ENCODE measurements around the gene TREX2. TPM values are rescaled to one million over a fixed set of nuclear protein-coding genes. Genes with fewer than 3 reads are reported as not detected.
A peak's percentile ranks its signal among the peaks of the same experiment; 100 is the strongest.

TREX2 gene
- total and polyA plus RNA-seq, 2 of the 4 experiments (the other 2 are of a cell fraction), result 0.36 to 0.84 TPM

- POLR2A ChIA-PET (ENCODE audit: unreplicated experiment), result no interaction called here
Measured at GRCh38 chrX:153490217-153490930, 44.5 kb upstream of the TREX2 start.

More at GRCh38 chrX:153490217-153490930, 44.5 kb upstream of the TREX2 start:
- no peak for DNase-seq
- H3K56ac ChIP-seq (ENCODE audit: extremely low read depth, insufficient read depth, low read length), result no peak overlapping the region
- no peaks in the 10 kb centered on the region for H3K27me3 ChIP-seq (ENCODE audit: control insufficient read depth, insufficient read depth, low read length)
- peak overlapping the region; percentile 39; the same call in 1 of the 2 replicates for H4K5ac ChIP-seq (ENCODE audit: low read depth, low read length)
- H2AK5ac ChIP-seq (ENCODE audit: low read depth, low read length), result peak overlapping the region; percentile 0; the same call in 1 of the 2 replicates
- H3K4me1 ChIP-seq (ENCODE audit: control insufficient read depth, insufficient read depth, low read length), result peaks cover 32% of the 10 kb centered on the region
- no peaks in the 10 kb centered on the region for H3K36me3 ChIP-seq (ENCODE audit: control insufficient read depth, insufficient read depth, low read length)
- H3K14ac ChIP-seq (replicated peaks; ENCODE audit: low read depth, low read length), result no peak overlapping the region
- WGBS, 2 experiments (ENCODE audit: extremely low coverage in 2 of 2, insufficient read length in 1 of 2), result 91% methylated on average over 8 of the region's 20 CpGs; no CpG with 5 or more reads in 1 of the 2 experiments
- in situ Hi-C loops (cut with MboI; ENCODE audit: low sequenced_read_pairs), result no loop called here
- 0 out of 4 replicates have a peak overlapping the region, but pooled peaks of 1 of the 2 experiments have one; percentile 33 for H4K8ac ChIP-seq (ENCODE audit: low read depth in 2 of 2, low read length in 2 of 2)
- H4K20me1 ChIP-seq (ENCODE audit: insufficient read depth, low read length), result no peaks in the 10 kb centered on the region
- H3K27ac ChIP-seq (ENCODE audit: insufficient read depth, low read length), result no peak overlapping the region
- no peak for ATAC-seq (ENCODE audit: low read depth)
- H3K79me1 ChIP-seq (ENCODE audit: low read depth in 1 of 2, low read length in 2 of 2), result peaks cover 0 to 7% of the 10 kb centered on the region in 2 experiments; a peak in 1 of 4 replicates
- H3K9ac ChIP-seq (ENCODE audit: low read depth, low read length), result no peak overlapping the region
- no peak overlapping the region for H2BK5ac ChIP-seq (ENCODE audit: low read depth, low read length, poor library complexity, severe bottlenecking)
- no TSS peak for BruUV-seq (replicated peaks)
- H3K9me1 ChIP-seq (ENCODE audit: insufficient read depth, low read length), result peaks cover 9% of the 10 kb centered on the region
- no peak overlapping the region for H2BK120ac ChIP-seq (ENCODE audit: low read depth, low read length)
- H3K23ac ChIP-seq (ENCODE audit: low read depth, low read length), result no peak overlapping the region
- CTCF ChIA-PET, result no interaction called here
- H3K18ac ChIP-seq (ENCODE audit: low read depth, low read length), result no peak overlapping the region
- intact Hi-C loops (cut with micrococcal nuclease), result no loop called here
- H2BK15ac ChIP-seq (ENCODE audit: low read depth, low read length), result no peak overlapping the region
- peak overlapping the region; percentile 35; the same call in 1 of the 2 replicates for H2BK20ac ChIP-seq (ENCODE audit: low read depth, low read length)
- H2AK9ac ChIP-seq (replicated peaks; ENCODE audit: low read depth, low read length, poor library complexity), result no peak overlapping the region
- TF ChIP-seq RCOR1 (IDR thresholded peaks at IDR 0.05; ENCODE audit: insufficient replicate concordance, low read length) (no peak), MAFK (IDR thresholded peaks at IDR 0.05; ENCODE audit: low read depth, low read length) (no peak), CEBPB (IDR thresholded peaks at IDR 0.05; ENCODE audit: low read depth, low read length) (no peak), CHD1 (IDR thresholded peaks at IDR 0.05; ENCODE audit: low read depth, low read length) (no peak), BHLHE40 (IDR thresholded peaks at IDR 0.05; ENCODE audit: low read depth, low read length) (no peak), RAD21 (IDR thresholded peaks at IDR 0.05; ENCODE audit: low read length) (no peak), SMC3 (IDR thresholded peaks at IDR 0.05; ENCODE audit: low read depth, low read length) (no peak), NFE2L2 (IDR thresholded peaks at IDR 0.05; ENCODE audit: low read depth, low read length) (no peak), FOS (IDR thresholded peaks at IDR 0.05; ENCODE audit: low read depth, low read length) (no peak), RFX5 (IDR thresholded peaks at IDR 0.05; ENCODE audit: low read depth, low read length) (no peak), CTCF (conservative IDR thresholded peaks at IDR 0.05; ENCODE audit: low read depth, low read length) (no peak), MXI1 (IDR thresholded peaks at IDR 0.05; ENCODE audit: borderline replicate concordance, low read depth, low read length) (no peak)
- H2AFZ ChIP-seq (replicated peaks; ENCODE audit: low read length, poor library complexity), result no peak overlapping the region
- no peak overlapping the region for H3K4me2 ChIP-seq (ENCODE audit: low read depth, low read length)
- H4K91ac ChIP-seq (ENCODE audit: insufficient read depth, low read depth, low read length), result no peak overlapping the region
- no peak overlapping the region; the same call in 1 of the 2 replicates for H3K4ac ChIP-seq (ENCODE audit: low read depth, low read length)
- no peak overlapping the region for H3K4me3 ChIP-seq (ENCODE audit: insufficient read depth, low read depth, low read length)
- dilution Hi-C loops (cut with HindIII; ENCODE audit: low sequenced_read_pairs, unreplicated experiment), result no loop called here
- H3K9me3 ChIP-seq (ENCODE audit: control insufficient read depth, insufficient read depth, low read length), result no peaks in the 10 kb centered on the region; the same call in 1 of the 2 replicates

All from IMR-90 (cell line).